ENCODE results near the gene ZSCAN25.
A peak's percentile ranks its signal among the peaks of the same experiment; 100 is the strongest.
"Not testable (repeated sequence)": the region's sequence is repeated elsewhere in the genome, so short reads cannot be mapped to it uniquely, and the experiment has no call there.

The ZSCAN25 gene

GRCh38 chr7:99618726-99619125 lies 2.0 kb downstream of the ZSCAN25 start:
- no peak for DNase-seq

GRCh38 chr7:99619571-99620130 lies 2.9 kb downstream of the ZSCAN25 start:
- no peak for DNase-seq

- DNase-seq = no peak
Observed at GRCh38 chr7:99621271-99621670, 4.5 kb downstream of the ZSCAN25 start.

GRCh38 chr7:99622596-99622995 lies 5.8 kb downstream of the ZSCAN25 start:
- DNase-seq = no peak

GRCh38 chr7:99623091-99623693 lies 6.4 kb downstream of the ZSCAN25 start:
- DNase-seq = no peak

- DNase-seq = peak; percentile 1
Observed at GRCh38 chr7:99623702-99624447, 7.1 kb downstream of the ZSCAN25 start.

GRCh38 chr7:99624484-99624883 lies 7.7 kb downstream of the ZSCAN25 start:
- DNase-seq = no peak

- DNase-seq = no peak
Observed at GRCh38 chr7:99625321-99625720, 8.6 kb downstream of the ZSCAN25 start.

- no peak for DNase-seq
Observed at GRCh38 chr7:99625961-99626360, 9.2 kb downstream of the ZSCAN25 start.

- DNase-seq = no peak
Observed at GRCh38 chr7:99626661-99627060, 9.9 kb downstream of the ZSCAN25 start.

GRCh38 chr7:99627513-99627912 lies 10.8 kb downstream of the ZSCAN25 start:
- DNase-seq = no peak

GRCh38 chr7:99628471-99629465 lies 12.0 kb downstream of the ZSCAN25 start:
- no peak for DNase-seq

GRCh38 chr7:99629643-99630042 lies 12.9 kb downstream of the ZSCAN25 start:
- no peak for DNase-seq

GRCh38 chr7:99631295-99632109 lies 14.8 kb downstream of the ZSCAN25 start:
- DNase-seq = peak; percentile 62

GRCh38 chr7:99637414-99637813 lies 20.7 kb downstream of the ZSCAN25 start:
- not testable (repeated sequence) for DNase-seq

GRCh38 chr7:99638731-99639130 lies 22.0 kb downstream of the ZSCAN25 start:
- DNase-seq = no peak

- no peak for DNase-seq
Observed at GRCh38 chr7:99639267-99639666, 22.5 kb downstream of the ZSCAN25 start.

GRCh38 chr7:99642027-99642426 lies 25.3 kb downstream of the ZSCAN25 start:
- DNase-seq = peak; percentile 10

- DNase-seq = no peak
Observed at GRCh38 chr7:99643464-99643863, 26.7 kb downstream of the ZSCAN25 start.

- DNase-seq = no peak
Observed at GRCh38 chr7:99644431-99644830, 27.7 kb downstream of the ZSCAN25 start.

GRCh38 chr7:99645590-99645989 lies 28.8 kb downstream of the ZSCAN25 start:
- DNase-seq = no peak

- no peak for DNase-seq
Observed at GRCh38 chr7:99648843-99649242, 32.1 kb downstream of the ZSCAN25 start.
